NB4 (cell line): ENCODE data around the gene UQCC5.

Experiments
- POLR2A ChIP-seq: IDR thresholded peaks from 2 replicates; pipeline ENCODE4 v1.6.1; 2011; ENCODE audit warnings: mild to moderate bottlenecking; ENCODE audit not compliant: insufficient read length; ENCODE audit errors: extremely low read depth
- TF ChIP-seq, protein P1 (sequence below): IDR thresholded peaks from one replicate; pipeline ENCODE4 v1.5.1; 2012; ENCODE audit warnings: low read depth, low read length
- TF ChIP-seq, protein P2 (sequence below): IDR thresholded peaks from 2 replicates; pipeline ENCODE4 v1.6.1; 2011; ENCODE audit warnings: low read depth, low read length

DNA sequence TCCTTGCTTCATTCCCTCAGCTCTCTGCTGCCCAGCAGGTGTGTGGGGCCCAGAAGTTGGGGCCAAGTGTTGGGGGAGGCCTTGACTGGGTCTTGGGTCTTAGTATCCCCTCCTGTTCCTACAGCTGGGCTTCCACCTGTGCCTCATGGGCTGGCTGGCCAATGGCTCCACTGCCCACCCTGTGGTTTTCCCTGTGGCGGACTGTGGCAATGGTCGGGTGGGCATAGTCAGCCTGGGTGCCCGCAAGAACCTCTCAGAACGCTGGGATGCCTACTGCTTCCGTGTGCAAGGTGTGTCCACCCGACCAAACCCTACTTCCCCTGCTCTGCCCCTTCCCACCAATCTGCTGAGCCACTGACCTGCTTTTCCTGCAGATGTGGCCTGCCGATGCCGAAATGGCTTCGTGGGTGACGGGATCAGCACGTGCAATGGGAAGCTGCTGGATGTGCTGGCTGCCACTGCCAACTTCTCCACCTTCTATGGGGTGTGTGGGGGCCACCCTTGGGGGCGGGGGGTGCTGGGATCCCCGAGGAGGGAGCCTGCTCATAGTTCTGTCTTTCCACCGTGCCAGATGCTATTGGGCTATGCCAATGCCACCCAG is 13.7 kb upstream of the UQCC5 start:
- TF ChIP-seq, protein P1, sequence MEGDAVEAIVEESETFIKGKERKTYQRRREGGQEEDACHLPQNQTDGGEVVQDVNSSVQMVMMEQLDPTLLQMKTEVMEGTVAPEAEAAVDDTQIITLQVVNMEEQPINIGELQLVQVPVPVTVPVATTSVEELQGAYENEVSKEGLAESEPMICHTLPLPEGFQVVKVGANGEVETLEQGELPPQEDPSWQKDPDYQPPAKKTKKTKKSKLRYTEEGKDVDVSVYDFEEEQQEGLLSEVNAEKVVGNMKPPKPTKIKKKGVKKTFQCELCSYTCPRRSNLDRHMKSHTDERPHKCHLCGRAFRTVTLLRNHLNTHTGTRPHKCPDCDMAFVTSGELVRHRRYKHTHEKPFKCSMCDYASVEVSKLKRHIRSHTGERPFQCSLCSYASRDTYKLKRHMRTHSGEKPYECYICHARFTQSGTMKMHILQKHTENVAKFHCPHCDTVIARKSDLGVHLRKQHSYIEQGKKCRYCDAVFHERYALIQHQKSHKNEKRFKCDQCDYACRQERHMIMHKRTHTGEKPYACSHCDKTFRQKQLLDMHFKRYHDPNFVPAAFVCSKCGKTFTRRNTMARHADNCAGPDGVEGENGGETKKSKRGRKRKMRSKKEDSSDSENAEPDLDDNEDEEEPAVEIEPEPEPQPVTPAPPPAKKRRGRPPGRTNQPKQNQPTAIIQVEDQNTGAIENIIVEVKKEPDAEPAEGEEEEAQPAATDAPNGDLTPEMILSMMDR: no peak
- no peak for TF ChIP-seq POLR2A
- TF ChIP-seq, protein P2, sequence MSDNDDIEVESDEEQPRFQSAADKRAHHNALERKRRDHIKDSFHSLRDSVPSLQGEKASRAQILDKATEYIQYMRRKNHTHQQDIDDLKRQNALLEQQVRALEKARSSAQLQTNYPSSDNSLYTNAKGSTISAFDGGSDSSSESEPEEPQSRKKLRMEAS: no peak
